ENCODE data around the gene CMC2.

DNA sequence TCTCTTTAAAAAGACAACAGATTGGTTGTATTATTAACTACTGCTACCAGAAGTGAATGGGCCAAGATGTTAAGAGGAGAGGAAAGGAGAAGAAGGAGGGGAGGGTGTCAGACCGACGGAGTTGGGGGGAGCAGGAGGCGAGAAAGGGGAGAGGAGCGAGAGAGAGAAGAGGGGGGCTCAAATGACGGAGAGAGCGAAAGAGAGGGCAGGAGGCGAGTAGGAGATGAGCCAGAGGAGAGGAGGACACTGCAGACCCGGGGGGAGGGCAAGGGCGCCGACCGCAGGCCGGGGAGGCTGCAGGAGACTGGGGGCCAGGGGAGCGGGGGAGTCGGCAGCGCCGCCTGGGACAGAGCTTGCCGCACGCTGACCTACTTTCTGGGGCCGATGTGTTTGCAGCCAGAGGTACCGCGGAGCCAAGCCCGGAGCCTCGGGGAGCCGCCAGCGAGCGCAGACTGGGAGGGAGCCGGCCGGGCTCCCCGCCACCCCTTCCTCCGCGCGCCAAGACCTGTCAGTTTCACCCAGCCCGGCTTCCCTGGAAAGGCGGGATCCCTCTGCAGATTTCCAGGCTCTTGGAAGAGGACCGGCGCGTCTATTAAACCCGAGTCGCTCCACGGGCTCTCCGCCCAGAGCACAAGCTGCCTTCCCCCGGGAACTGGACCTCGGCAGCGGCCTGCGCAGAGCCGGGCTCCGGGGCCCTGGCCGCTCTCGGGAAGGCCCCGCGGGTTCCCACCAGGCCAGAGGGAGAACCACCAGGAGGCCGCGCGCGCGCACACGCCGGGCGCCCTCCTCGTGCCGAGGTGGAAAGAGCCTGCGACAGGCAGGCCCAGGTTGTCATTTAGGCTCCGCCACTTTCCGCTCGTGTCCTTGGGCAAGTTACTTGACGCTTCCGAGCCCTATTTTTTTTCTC lies 74.6 kb downstream of the CMC2 start:
- TF ChIP-seq, protein P1, sequence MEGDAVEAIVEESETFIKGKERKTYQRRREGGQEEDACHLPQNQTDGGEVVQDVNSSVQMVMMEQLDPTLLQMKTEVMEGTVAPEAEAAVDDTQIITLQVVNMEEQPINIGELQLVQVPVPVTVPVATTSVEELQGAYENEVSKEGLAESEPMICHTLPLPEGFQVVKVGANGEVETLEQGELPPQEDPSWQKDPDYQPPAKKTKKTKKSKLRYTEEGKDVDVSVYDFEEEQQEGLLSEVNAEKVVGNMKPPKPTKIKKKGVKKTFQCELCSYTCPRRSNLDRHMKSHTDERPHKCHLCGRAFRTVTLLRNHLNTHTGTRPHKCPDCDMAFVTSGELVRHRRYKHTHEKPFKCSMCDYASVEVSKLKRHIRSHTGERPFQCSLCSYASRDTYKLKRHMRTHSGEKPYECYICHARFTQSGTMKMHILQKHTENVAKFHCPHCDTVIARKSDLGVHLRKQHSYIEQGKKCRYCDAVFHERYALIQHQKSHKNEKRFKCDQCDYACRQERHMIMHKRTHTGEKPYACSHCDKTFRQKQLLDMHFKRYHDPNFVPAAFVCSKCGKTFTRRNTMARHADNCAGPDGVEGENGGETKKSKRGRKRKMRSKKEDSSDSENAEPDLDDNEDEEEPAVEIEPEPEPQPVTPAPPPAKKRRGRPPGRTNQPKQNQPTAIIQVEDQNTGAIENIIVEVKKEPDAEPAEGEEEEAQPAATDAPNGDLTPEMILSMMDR (IDR thresholded peaks at IDR 0.05; ENCODE audit: poor library complexity, severe bottlenecking): no peak
- TF ChIP-seq, protein P2, sequence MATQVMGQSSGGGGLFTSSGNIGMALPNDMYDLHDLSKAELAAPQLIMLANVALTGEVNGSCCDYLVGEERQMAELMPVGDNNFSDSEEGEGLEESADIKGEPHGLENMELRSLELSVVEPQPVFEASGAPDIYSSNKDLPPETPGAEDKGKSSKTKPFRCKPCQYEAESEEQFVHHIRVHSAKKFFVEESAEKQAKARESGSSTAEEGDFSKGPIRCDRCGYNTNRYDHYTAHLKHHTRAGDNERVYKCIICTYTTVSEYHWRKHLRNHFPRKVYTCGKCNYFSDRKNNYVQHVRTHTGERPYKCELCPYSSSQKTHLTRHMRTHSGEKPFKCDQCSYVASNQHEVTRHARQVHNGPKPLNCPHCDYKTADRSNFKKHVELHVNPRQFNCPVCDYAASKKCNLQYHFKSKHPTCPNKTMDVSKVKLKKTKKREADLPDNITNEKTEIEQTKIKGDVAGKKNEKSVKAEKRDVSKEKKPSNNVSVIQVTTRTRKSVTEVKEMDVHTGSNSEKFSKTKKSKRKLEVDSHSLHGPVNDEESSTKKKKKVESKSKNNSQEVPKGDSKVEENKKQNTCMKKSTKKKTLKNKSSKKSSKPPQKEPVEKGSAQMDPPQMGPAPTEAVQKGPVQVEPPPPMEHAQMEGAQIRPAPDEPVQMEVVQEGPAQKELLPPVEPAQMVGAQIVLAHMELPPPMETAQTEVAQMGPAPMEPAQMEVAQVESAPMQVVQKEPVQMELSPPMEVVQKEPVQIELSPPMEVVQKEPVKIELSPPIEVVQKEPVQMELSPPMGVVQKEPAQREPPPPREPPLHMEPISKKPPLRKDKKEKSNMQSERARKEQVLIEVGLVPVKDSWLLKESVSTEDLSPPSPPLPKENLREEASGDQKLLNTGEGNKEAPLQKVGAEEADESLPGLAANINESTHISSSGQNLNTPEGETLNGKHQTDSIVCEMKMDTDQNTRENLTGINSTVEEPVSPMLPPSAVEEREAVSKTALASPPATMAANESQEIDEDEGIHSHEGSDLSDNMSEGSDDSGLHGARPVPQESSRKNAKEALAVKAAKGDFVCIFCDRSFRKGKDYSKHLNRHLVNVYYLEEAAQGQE (IDR thresholded peaks at IDR 0.05; ENCODE audit: borderline replicate concordance): peak; percentile 58
- TF ChIP-seq RAD21 (conservative IDR thresholded peaks at IDR 0.05): no peak
- TF ChIP-seq MXI1 (conservative IDR thresholded peaks at IDR 0.05; ENCODE audit: poor library complexity, severe bottlenecking): no peak
- TF ChIP-seq POLR2AphosphoS5 (IDR thresholded peaks at IDR 0.05): no peak
- no peak for TF ChIP-seq SMC3 (conservative IDR thresholded peaks at IDR 0.05; ENCODE audit: poor library complexity)
- no peak for TF ChIP-seq EP300 (conservative IDR thresholded peaks at IDR 0.05; ENCODE audit: poor library complexity, severe bottlenecking)
- no peak for TF ChIP-seq TAF1 (IDR thresholded peaks at IDR 0.05; ENCODE audit: low read depth)
